ENCODE measurements around the gene RNF215.

The RNF215 gene

DNA sequence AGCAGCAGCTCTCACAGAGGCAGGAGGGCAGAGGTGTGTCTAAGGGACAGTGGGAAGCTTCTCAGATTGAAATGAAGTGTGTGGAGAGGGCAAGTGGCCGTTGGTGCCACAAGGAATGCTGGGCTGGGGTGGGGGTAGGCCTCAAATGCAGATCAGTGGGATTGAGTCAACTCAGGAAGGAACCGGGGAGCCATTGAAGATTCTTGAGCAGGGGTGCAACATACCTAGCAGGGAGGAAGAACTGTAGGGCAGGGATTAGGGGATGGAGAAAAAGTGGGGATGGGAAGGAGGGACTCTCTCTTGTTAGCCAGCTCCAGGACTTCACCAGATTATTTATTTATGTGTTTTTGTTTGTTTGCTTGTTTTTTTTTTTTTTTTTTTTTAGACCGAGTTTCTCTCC lies 6.7 kb upstream of the RNF215 start:
- DNase-seq (ENCODE audit: low read depth), result no peak

DNA sequence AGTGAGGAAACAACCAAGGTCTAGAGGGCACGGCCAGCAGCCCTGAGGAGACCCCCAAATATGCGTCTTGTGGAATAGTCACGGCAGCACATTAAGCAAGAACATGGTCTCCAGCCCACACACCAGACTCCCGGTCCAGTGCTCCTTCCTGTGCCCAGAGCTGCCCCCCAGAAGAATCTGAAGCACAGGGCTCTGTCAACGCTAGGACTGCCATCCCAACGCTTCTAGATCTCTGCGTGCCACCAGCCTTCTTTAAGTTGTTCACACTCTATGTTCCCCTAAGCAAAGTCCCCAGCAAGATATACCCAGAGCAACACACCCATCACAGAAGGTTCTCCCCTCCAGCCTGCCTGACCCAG lies 6.1 kb upstream of the RNF215 start:
- no peak for DNase-seq (ENCODE audit: low read depth)

DNA sequence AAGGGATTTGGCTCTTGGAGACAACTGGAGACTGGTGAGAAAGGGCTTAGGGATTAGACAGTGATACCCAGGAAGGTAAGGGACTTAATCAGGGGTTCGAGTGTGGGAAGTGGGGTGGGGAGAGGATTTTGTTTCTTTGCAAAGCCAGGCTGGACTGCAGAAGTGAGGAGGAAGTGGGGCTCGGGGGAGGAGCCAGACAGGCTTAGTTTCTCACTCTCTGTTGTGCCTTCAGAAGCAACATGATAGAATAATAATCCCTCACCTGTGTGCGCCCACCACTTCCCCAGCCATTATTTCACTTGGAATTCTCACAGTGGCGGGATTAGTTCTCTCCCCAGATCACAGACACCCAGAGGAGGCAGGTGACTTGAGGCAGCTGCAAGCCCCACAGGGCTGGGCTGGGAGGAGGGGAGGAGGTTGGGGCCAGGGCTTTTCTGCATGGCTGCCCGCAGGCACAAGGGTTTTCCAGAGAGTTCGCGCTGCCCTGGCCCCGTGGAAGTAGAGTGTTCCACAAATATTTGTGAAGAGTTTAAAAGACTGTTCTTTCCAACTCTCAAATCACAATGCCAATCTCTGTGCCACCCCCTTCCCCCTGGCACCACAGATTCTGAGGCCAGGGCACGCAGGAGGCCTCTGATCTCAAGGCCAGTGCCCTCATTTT lies 5.6 kb upstream of the RNF215 start:
- no peak for DNase-seq (ENCODE audit: low read depth)

DNA sequence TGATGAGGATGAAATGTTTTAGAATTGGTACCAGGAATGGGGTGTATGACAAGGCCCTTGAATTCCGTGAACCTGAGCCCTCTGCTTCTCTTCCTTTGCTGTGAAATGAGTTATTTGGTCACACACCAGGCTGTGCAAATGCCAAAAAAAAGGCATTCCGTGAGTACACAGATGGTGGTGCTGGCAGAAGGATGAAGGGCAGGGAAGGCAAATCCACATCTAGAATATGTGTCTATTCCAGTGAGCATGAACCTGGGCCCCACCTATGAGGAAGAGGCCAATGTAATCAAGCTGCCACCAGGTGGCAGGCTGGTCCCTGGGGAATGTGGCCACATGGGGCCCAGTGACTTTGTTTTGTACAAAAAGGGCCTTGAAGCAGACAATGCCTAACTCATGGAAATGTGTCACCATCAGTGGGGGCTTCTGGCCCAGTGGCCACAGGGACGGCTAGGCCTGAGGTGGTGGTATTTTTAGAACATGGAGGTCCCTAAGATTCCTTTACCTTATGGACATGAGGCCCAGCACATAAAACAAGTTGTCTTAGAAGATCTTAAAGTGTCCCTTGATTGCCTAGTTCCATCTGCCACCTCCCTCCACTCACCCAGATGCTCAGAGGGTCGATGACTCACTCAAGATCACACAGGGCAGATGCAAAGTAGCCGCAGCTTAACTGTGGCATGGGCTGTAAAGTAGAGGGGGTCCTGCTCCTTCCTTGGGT lies 3.9 kb upstream of the RNF215 start:
- peak; percentile 30 for DNase-seq (ENCODE audit: low read depth)

DNA sequence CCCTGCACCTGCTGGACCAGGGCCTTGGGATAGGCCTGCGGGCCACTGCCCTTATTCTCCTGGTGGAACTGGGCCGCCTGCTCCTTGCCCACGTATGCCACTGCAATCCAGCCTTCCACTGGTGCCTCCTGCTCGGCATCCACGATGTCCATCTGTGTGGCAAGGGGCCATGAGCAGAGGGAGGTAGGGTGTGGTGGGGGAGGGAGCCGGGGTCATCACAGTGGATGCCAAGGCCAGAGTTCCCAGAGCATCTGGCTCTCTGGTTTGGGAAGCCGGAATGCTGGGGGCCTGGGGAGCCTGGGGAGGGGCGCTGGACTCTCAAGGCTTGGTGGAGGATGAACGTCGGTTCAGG lies 627 bp downstream of the RNF215 start:
- DNase-seq (ENCODE audit: low read depth), result no peak

DNA sequence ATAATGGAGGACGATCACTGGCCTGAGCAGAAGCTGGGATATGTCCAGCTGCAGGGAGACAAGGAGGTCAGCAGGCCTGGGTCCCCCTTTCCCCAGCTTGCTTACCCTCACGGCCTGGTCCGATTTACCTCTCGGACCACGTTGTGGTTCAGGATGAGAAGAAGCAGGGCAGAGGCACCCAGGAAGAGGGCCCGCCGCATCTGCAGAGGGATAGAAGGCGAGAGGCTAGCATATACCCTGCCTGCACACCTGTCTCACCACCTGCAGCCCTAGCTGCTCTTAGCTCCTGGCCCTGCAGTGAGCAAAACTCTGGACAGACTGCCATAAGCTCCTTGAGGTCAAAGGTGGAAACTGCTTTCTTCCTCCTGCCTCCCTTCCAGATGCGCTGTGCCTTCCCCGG lies 1.3 kb downstream of the RNF215 start:
- no peak for DNase-seq (ENCODE audit: low read depth)

DNA sequence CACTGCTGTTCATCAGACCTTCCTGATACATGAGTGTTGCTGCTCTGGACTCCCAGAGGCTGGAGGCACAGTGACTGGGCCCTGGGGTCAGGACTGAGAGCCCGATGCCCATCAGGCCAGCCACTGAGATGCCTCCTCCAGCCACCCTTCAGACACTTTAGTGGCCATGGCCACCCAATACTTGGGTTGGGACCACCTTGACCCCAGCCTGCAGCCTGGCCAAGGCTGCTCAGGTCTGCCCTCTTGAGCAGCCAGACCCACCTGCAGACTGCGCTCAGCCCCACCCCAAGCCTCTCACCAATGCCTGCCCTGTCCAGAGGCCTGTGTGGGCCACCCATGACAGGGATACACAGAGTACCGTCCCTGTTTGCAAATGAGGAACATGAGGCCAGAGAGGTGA lies 4.2 kb downstream of the RNF215 start:
- DNase-seq (ENCODE audit: low read depth), result no peak

DNA sequence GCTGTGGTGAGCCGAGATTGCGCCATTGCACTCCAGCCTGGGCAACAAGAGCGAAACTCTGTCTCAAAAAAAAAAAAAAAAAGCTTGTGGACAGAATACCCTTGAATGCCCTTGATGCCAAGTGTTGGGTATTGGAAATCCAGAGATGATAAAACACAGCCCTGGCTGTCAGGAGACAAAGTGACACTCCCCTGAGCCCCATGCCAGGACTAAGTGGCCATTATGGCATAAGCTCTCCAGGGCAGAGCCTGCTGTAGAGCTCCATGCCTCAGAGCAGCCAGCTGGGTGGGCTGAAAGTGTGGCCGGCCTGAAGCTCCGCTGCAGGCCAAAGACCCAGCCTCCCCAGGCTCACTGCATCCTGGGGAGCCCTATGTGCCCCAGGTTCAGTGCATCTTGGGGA lies 4.9 kb downstream of the RNF215 start:
- DNase-seq (ENCODE audit: low read depth), result no peak

DNA sequence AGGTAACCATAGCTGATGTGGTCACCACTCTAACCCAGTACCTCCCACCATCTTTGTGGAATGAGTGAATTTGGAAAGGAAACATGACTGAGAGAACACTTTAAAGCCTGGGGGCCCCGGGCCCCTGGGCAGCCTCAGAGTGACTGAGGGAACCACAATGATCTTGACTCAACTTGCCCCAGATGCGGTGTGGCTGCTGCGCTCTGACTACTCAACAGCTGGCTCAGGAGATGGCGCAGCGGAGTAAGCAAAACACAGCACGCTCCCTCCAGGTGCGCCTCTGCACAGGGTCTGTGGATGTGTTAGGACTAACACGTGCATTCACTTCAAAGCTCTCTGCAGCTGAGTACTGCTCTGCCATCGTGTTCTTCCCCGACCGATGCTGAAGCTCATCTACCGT lies 5.9 kb downstream of the RNF215 start:
- no peak for DNase-seq (ENCODE audit: low read depth)

DNA sequence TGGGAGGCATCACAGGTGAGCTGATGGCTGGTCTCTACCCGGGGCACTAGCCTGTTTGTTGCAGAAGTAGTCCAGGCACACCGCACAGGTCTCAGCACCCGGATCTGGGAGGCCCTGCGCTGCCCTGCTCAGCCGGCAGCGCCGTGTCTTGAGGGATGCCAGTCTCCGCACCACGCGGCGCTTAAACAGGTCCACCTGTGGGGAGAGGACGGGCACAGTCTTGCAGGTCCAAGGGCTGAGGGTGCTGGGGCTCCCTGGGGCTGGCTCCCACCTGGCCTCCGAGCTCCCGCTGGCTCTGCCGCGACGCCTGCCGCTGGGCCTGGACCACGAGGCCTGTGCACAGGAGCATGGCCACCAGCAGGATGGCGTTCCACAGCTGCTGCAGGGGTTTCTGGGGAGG lies 7.2 kb downstream of the RNF215 start:
- no peak for DNase-seq (ENCODE audit: low read depth)

DNA sequence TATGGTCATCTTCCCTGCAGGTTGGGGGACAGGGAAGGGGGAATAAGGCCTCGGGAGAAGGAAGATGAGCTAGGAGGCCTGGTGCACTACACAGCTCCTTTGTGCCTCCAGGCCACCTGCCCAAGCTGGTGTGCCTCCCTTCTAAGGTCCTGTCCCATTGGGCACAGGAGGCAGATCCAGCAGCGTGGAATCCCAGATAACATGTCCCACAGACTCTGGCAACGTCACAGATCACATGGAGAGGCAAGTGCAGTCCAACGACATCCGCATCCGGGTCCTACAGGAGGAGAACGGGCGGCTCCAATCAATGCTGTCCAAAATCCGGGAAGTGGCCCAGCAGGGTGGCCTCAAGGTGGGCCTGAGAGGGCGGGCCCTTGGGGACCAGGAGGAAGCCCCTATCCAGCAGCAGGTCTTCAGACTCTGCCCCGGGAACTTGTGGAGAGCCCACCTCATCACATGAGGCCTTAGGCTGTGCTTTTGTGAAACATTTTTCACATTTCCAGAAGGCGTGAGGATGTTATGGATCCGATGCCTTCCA lies 11.8 kb downstream of the RNF215 start:
- no peak for DNase-seq (ENCODE audit: low read depth)

DNA sequence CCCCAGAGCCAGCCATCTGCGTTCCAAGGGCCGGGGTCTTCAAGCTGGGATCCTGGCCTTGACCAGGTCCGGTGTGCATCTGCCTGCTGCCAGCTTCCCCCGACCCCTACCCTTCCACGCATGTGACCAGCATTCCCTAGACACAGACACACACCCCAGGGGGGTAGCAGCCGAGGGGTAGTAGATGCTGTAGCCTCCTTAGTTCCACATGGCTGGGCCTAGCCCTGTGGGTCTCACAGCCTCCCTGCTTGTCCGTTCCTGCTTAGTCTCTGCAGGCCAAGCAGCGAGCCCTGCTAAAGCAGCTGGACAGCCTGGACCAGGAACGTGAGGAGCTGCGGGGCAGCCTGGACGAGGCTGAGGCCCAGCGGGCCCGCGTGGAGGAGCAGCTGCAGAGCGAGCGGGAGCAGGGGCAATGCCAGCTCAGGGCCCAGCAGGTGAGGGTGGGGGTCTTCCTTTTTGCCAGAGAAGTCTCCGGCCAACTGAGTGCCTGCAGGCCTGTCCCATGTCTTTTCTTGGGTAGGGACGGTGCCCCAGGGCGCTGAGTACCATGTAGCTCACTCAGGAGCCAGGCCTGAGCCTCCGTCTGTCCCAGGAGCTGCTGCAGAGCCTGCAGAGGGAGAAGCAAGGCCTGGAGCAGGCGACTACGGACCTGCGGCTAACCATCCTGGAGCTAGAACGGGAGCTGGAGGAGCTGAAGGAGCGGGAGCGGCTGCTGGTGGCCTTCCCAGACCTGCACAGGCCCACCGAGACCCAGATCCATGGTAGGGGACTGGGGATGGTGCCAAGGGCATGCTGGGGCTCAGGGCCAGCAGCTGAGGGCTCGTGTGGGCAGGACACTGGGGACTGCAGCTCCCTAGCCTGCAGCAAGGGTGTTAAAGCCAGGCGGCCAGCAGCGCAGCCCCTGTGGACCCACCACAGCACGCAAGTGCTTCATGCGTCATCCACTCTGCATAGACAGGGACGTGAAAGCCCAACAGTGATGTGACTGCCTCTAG lies 13.6 kb downstream of the RNF215 start:
- no peak for DNase-seq (ENCODE audit: low read depth)

DNA sequence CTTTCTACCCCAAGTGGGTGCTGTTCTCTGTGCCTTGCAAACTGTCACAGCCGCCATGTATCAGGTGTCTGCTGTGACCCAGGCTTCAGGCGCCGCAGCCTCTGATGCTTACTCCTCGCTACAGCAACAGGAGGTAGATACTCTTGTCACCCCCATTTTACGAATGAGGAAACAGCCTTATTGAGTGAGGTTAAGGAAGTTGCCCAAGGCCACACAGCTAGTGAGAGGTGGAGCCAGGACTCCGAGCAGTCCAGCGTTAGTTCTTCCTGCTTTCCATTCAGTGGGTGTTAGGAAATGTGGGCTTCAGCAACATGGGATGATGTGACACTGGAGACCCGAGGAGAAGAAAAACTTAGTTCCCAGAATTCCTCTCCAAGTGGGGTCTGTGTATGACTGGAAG lies 14.3 kb downstream of the RNF215 start:
- DNase-seq (ENCODE audit: low read depth), result no peak

DNA sequence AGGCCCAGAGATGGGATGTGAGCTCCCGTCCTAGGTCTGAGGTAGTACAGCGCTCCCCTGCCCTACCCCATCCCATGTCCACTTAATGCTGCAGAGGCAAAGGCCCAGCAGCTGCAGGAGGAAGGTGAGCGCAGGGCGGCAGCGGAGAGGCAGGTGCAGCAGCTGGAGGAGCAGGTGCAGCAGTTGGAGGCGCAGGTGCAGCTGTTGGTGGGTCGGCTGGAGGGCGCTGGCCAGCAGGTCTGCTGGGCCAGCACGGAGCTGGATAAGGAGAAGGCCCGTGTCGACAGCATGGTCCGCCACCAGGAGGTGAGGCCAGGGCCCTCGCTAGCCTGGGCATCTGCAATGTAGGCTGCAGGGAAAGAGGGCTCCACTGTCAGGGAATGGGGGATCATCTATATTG lies 15.2 kb downstream of the RNF215 start:
- no peak for DNase-seq (ENCODE audit: low read depth)

DNA sequence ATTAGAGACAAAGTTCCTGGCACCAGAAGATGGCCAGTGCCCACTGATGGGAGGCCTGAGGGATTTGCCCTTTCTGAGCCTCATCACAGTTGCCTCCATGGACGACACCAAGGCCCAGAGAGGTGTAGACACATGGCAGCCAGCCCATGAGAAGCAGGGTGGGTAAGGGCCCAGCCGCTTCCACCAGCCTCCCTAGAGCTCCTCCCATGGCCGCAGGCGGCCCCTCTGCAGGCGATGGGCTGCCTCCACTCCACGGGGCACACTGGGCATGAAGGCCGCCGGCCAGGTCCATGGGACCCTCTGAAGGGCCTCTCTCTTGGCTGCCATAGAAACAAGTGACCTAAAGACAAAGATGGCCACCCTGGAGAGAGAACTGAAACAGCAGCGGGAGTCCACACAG lies 15.9 kb downstream of the RNF215 start:
- no peak for DNase-seq (ENCODE audit: low read depth)

DNA sequence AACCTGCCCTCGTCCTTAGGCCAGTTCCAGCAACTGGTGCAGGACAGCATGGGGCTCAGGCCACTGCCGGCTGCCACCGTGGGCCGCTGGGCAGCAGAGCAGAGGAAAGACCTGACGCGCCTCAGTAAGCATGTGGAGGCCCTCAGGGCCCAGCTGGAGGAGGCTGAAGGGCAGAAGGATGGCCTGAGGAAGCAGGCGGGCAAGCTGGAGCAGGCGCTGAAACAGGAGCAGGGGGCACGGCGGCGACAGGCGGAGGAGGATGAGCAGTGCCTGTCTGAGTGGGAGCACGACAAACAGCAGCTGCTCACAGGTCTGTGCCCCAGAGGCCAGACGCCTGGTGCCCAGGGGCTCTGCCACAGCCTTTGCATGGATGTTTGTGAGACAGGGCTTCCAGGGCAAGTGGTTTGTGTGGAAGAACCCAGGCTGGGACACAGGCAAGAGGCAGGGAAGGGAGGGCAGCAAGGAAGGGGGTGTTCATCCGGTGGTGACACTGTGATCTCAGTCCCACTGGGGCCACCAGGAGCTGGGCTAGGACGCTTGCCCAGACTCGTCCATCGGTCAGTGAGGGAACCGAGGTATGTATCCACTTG lies 16.5 kb downstream of the RNF215 start:
- DNase-seq (ENCODE audit: low read depth), result no peak

DNA sequence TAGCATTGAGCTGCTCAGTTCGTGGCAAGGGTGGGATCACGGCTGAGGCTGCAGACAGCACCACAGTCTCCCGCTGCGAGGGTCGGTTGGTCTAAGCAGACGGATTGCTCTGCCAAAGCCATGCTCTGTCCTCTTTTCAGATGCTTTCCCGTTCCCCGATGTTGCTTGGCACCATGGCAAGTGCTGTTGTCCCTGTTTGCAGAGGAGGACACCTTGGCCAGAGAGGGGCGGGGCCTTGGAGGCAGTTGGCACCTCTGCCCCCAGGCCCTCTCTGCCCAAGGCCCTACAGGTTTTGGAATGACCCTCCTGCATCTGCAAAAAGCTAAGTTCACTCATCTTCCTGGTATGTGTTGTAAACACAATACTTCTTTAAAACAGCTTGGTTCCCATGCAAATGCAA lies 18.8 kb downstream of the RNF215 start:
- no peak for DNase-seq (ENCODE audit: low read depth)

DNA sequence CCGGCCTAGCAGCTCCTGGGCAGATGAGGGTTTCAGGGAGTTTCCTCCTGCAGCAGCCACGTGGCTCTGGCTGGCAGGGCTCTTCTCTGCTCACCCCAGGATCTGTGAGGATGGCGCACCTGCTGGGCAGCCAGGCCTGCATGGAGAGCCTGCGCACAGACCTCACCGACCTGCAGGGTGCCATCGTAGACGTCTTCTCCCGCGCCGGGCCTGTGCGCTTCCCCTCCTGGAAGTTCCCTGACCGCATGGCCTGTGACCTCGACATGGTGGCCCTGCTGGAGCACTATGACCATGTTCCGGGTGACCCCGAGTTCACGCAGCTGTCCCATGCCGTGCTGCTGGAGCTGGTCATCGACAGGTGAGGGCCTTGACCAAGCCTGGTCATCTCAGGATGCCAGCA lies 21.3 kb downstream of the RNF215 start:
- DNase-seq (ENCODE audit: low read depth), result no peak

DNA sequence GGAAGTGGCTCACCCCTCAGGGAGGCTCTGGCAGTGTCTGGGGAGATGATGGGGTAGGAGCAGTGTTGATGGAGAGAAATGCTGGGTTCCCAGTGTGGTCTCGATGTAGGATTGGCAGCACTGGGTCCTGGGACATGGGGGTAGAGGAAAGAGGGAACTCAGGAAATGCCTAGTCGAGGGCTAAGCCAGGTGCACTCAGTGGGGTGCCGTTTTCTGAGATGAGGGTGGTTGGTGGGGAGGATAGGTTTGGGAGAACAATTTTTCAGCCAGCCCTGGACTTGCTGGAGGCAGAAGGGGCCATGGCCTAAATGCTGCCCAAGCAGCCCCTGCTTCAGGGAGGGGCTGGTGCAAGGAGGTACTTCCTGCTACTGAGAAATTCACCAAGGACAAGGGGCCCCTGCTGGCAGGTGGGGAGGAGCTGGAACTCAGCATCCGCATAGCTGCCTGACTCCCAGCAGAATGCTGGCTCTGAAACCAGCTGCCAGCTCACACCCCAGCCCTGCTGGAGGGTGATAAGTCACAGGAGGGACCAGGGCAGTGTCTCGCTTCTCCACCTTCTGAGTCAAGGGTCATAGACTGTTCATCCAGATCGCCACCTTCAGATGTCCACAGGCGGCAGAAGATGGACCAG lies 24.4 kb downstream of the RNF215 start:
- DNase-seq (ENCODE audit: low read depth), result no peak

DNA sequence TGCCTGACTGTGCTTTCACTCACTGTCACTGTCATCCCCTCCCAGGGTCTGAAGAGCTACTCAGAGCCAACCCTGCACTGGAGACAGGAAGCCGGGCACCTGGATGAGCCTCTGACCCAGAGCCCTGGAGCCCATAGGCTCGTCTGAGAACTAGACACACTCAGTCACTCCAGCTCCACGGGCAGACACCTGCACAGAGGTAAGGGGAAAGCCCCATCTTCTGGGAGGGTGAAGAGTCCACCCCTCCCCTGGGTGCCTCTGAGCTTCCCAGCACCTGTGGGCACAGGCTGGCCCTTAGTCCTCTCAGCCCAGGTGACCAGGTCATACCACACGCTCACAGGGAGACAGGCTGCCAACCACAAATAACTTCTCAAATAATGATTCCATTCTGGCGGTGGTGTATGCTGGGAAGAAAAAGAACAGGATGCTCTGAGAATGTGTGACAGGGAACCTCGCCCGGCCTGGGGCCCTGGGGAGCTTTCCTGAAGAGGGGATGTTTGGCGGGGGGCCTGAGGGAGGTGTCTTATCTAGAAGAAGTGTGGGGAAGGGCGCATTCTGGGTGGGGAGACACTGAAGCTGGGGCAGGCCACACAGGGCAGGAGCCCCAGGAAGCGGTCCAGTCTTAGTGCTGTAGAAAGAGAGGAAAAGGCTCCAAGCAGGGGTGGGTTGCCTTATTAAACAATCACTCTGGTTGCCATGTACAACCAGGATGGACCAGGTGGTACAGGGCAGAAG lies 25.1 kb downstream of the RNF215 start:
- DNase-seq (ENCODE audit: low read depth), result no peak

DNA sequence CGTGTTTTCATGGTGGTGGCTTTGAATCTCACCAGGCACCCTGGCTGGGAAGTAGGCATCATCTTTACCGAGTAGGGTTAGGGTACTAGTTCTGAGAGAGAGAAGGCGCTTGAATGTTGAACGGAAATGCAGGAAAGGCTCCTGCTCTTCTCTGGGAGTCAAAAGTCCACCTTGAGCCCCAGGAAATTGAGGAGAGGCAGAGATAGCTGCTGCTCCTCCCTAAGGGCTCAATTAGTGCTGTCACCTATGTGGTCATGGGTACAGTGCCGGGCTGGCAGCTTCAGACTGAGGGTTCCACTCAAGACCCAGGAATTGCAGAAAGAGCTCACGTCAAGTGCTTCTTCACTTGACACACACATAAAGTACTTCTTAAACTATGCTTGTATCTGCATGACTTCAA lies 28.7 kb downstream of the RNF215 start:
- no peak for DNase-seq (ENCODE audit: low read depth)

Data from HS-5 (cell line).